GM21390 (cell line): ENCODE results near the gene RDH5.
"Not testable (repeated sequence)": the region's sequence is repeated elsewhere in the genome, so short reads cannot be mapped to it uniquely, and the experiment has no call there.

Source experiments
- ATAC-seq: cut with Tn5 transposase; IDR thresholded peaks from one replicate; pipeline ENCODE4 v1.9.1; 2021; ENCODE audit not compliant: unreplicated experiment

RDH5 gene

GRCh38 chr12:55744340-55745030, 24.3 kb downstream of the RDH5 start:
- no peak for ATAC-seq

- no peak for ATAC-seq
Measured at GRCh38 chr12:55745361-55746173, 25.4 kb downstream of the RDH5 start.

GRCh38 chr12:55746174-55746912, 26.1 kb downstream of the RDH5 start:
- ATAC-seq: no peak

- ATAC-seq: no peak
Measured at GRCh38 chr12:55746913-55747231, 26.7 kb downstream of the RDH5 start.

- no peak for ATAC-seq
Measured at GRCh38 chr12:55748230-55748993, 28.2 kb downstream of the RDH5 start.

GRCh38 chr12:55755246-55755645, 35.1 kb downstream of the RDH5 start:
- ATAC-seq: no peak

- ATAC-seq: no peak
Measured at GRCh38 chr12:55757701-55758100, 37.5 kb downstream of the RDH5 start.

- ATAC-seq: not testable (repeated sequence)
Measured at GRCh38 chr12:55758575-55758974, 38.4 kb downstream of the RDH5 start.

GRCh38 chr12:55760663-55761062, 40.5 kb downstream of the RDH5 start:
- no peak for ATAC-seq

- no peak for ATAC-seq
Measured at GRCh38 chr12:55762646-55763045, 42.5 kb downstream of the RDH5 start.

- no peak for ATAC-seq
Measured at GRCh38 chr12:55765736-55766290, 45.6 kb downstream of the RDH5 start.

- no peak for ATAC-seq
Measured at GRCh38 chr12:55767156-55767555, 47.0 kb downstream of the RDH5 start.

GRCh38 chr12:55771736-55772135, 51.5 kb downstream of the RDH5 start:
- ATAC-seq: no peak
